Measurements from ENCODE around the gene AGO3. TPM values are rescaled to one million over a fixed set of nuclear protein-coding genes. Genes with fewer than 3 reads are reported as not detected.

The AGO3 gene
- total RNA-seq, 1 experiment from 2014 or later: 23.0 TPM

DNA sequence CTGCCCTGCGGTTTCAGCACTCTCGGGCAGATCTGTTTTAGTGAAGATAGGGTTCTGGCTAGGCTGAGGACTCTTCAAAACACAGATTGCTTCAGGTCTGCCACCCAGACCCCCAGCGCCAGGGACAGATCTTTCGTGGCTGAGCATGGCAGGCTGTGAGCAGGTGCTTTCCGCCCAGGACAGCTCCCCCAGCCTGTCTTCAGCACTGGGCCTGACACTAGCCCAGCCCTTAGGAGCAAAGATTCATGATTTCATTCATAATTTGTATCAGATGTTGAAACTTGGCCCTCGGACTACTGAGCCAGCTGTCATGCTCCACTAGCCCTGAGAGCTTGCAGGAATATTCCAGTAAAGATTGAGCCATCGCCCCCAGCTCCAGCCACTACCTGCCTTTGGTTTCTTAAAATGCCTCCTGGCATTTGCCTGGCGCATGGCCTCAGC is 163.7 kb downstream of the AGO3 start:
- no peak for DNase-seq (ENCODE audit: low read depth)

DNA sequence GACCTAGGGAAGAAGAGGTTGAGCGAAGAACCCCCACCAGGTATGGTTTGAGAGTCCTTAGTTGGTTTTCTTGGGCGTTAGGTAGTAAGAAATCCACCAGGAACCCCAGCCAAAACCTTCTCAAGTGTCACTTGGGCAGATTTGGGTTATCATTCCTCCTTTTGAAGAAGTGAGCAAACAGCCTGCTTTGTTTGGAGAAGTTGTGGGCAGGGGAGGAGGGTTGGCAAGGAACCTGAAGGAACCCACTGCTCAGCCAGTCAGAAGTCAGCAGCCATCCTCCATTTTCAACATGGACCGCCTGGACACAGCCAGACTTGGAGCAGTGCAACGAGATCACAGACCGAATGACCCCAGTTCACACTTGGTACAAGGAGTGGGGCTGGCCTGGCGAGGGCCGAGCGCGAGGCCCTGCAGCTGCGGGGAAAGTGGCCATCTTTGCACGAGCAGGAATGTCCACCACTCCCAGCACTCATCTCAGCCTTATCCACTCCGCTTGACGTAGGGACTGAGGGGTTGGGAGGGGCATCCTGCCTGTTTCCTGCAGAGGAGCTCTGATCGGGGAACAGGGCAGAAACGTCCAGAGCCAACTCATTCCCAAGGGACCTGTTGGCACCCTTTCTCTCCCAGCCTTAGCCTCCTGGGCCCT is 165.0 kb downstream of the AGO3 start:
- no peak for DNase-seq (ENCODE audit: low read depth)

DNA sequence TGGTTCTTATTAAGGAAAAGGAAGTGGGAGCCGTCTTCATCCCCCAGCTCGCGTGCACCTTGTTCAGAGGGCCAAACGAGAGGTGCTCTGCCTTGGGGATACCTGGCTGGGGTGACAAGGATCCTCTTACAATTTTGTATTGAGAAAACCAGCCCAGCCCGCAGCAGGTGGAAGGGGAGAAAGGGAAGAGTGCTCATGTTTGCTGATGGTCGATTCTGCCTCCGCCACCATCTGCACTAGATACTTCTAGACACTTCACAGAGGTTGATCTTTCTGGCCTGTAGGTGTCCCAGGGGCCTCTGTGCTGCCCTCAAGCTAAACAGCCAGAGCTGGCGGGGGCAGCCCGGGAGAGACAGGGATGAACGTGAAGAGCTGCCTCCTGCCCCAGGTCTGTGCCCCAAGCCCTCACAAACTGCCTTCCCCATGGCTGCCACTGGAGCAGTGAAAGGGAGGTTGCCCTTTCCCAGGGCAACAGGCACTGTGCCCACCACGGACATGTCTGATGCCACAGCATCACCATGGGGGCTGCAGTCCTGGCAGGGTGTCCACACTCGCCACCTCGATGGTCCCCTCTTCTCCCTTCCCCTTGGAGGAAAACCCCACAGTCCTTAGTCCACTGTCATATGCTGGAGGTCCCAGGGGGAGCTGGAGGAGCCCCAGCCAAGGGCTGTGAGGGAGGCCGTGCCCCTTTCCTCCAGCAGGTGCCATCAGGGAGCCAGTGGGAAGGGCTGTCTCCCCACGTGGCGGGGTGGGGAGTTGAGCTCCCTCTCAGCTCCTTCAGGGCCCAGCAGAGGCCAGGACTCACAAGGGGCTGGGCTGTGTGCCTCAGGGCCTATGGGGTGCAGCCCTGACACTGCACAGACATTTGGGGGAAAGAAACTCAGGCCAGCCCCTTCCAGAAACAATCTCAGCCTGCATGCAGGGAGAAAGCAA is 165.9 kb downstream of the AGO3 start:
- DNase-seq (ENCODE audit: low read depth): peak; percentile 49

DNA sequence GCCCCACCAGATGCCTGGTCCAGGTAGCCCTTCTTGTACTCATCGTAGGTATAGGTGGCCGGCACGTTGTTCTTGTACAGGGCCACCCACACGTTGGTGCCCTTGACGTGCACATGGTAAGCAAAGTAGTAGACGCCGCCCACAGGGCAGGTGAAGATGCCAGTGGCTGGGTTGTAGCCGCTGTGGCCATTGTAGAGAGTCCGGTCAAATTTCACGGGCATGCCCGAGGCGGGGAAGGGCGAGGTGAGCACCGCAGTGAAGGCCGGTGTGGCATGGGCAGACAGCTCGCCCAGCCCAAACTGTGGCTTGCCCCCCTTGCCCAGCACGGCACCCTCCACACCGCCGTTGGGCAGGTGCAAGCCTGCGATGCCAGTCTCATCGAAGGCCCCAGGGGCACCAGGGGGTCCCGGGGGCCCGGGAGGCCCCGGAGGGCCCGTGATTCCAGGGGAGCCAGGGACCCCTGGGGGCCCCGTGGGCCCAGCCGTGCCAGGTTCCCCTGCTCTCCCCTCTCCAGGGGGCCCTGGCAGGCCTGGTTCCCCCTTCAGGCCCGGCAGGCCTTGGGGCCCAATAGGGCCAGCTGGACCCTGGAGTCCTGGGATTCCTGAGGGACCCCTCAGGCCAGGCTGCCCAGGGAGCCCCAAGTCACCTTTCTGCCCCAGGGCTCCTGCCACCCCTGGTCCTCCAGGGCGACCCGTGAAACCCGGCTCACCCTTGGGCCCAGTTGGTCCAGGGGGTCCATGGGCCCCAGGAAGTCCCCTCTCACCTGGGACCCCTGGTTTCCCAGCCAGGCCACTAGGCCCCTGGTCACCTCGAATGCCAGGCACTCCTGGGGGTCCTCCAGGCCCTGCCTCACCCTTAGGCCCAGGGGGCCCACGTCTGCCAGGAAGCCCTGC is 167.0 kb downstream of the AGO3 start:
- no peak for DNase-seq (ENCODE audit: low read depth)

DNA sequence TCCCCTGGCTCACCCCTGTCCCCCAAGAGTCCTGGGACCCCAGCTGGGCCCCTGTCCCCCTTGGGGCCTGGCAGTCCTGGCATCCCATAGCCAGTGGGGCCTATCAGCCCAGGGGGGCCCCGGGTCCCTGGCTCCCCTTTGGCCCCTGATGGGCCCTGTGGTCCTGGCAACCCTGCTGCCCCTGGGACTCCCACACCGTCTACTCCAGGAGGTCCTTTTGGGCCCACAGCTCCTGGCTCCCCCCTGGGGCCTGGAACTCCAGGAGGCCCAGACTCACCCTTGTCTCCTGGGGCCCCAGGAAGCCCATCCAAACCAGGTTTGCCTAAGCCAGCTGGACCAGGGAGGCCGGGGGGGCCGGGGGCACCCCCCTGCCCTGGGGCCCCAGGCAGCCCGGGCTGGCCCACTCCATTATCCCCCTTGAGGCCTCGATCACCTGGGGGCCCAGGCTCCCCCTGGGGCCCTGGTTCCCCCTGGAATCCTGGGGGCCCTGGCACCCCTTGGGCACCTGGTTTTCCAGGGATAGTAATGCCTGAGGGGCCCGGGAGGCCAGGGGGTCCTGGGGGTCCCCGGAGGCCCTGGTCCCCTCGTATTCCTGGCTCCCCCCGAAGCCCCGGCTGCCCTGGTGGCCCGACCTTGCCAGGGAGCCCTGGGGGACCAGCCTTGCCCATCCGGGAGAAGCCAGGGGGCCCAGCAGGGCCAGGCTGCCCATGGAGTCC is 167.9 kb downstream of the AGO3 start:
- no peak for DNase-seq (ENCODE audit: low read depth)

DNA sequence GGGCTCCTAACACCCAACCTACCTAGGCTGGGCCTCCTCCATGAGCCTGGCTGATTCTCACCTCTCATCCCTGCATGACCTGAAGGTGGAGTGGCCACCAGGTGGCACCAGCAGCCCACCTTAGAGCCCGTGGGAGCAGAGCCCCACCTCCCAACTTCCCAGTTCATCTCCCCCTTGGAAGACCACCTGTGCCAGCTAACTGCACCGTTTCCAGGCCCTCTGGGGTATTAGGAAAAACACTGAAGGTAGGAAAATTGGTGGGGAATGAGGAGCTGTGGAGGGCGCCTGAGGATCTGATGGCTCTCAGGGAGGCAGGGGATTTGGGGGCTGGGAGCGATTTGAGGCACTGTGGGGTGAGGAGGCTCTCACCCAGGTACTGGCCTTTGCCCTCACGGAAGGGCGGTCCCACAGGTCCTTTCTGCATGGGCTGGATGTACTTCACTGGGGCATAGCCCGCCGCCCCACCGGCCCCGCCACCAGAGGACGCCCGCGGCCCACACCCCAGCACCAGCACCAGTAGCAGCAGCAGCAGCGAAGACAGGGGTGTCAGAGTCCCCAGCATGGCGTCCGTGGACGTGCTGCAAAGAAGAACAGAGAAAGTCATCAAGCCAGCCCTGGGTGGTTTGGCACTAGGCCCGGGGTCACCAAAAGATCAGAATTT is 168.9 kb downstream of the AGO3 start:
- DNase-seq (ENCODE audit: low read depth): peak; percentile 72

DNA sequence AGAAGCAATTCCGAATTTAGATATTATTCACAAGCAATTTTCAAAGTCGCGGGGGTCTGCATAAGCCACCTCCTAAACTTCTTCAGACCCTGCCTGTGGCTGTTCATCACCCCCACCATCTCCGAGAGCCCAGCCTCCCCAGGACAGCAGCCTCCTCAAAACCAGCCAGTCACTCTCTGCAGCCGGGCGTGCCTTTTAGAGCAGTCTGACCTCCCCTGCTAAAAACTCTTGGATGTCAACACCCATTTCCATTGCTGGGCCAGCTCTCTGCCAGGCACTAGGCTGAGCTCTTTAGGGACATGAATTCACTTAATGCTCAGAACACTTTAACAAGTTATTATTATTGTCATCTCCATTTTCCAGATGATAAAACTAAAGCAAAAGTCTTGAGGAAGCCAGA is 169.5 kb downstream of the AGO3 start:
- DNase-seq (ENCODE audit: low read depth): no peak

DNA sequence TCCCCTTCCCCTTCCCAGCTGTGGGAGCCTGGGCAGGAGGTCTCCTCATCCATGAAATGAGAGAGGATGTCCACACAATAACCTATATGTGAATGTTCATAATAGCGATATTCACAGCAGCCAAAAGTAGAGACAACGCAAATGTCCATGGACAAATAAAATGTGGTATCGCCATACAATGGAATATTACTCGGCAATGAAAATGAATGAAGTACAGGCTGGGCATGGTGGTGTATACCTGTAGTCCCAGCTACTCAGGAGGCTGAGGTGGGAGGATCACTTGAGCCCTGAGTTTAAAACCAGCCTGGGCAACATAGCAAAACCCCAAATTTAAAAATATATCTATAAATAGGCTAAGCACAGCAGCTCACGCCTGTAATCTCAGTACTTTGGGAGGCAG is 170.6 kb downstream of the AGO3 start:
- DNase-seq (ENCODE audit: low read depth): no peak

DNA sequence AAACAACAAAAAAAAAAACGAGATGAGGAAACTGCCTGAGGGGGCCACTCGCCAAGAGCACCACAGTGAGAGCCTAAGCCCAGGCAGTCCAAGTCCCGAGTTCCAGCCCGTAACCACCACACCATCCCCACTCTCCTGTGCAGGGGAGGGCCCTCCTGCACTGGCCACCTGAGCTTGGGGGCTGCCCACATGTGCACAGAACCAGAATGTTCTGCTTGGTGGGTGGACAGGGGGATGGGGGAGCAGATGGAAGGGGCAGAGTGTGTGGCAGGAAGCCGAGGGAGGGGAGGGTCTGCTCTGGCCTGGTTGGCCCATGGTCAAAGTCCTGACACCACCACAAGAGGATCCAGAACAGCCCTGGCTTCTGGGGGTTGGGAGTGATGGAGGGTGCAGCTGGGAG is 175.4 kb downstream of the AGO3 start:
- no peak for DNase-seq (ENCODE audit: low read depth)

DNA sequence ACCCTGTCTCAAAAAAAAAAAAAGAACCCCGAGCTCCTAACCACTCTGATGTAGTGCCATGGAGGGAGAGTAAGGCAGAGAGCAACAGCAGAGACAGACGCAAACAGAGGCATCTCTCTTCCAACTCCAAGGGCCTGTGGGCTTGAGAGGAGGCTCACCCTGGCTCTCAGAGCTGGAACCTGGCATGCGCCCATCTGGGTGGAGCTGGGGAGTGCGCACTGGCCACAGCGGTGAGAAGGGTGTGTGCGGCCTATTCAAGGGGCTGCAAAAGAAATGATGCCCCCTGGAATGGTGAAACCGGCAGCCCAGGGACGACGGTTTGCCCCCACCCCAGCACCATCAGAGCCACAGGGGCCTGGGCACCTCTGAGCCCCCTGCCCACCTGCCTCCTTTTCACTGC is 176.5 kb downstream of the AGO3 start:
- DNase-seq (ENCODE audit: low read depth): no peak

DNA sequence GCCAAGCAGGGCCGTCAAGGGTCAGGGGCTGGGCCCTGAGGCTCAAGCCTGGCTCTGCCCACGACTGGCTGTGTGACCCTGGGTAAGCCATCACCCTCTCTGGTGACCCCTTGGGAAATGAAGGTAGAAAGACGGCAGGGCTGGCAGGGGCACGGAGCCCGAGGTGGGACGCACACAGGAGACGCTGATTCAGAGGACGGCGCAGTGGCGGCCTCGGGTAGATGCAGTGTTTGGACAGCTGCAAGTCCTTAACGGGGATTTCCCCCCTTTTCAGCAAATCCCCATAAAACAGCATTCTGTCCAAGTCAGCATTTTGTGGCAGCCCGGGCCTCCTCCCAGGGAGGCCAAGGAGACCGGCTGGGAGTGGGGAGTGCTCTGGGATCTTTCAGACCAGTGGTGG is 177.4 kb downstream of the AGO3 start:
- no peak for DNase-seq (ENCODE audit: low read depth)

DNA sequence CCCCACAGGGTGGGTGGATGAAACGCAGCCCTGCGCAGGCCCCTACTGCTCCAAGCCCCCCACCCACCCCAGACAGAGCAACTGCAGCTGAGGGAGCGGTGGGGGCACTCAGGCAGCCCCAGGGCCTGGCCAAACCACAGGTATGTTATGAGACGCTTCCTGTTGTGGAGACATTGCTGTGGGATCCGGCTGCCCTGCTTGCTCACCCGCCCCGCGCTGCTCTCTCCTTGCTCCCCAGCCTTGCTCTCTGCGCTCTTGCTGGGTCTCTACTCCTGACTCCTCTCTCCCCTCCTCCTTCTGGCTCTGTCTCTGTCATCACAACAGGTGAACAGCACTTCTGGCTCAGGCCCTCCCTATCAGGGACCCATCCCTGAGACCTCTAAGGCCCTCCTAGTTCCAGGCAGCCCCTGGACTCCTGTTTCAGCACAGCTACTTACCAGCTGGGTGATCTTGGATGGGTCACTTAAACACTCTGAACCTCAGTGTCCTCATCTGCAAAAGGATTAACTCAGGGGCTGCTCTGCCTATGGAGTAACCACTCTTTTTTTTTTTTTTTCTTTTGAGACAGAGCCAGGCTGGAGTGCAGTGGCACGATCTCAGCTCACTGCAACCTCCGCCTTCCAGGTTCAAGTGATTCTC is 178.3 kb downstream of the AGO3 start:
- peak; percentile 89 for DNase-seq (ENCODE audit: low read depth)

DNA sequence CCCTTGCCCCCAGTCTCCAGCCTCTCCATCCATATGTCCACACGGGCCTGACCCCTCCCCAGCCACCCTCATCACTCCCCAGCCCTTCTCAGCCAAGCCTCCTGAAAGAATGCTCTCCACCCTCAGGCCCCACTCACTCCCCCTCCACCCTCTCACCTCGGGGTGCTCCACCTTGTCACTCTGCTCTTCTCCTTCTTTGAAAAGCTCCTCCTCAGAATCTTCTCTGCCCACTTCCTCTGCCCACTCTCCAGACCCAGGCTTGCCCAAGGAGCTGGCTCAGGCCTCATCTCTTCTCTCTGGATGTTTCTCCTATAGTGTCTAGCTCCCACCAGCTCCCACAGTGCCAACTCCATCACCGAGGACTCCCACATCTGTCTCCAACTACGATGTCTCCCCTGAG is 180.2 kb downstream of the AGO3 start:
- DNase-seq (ENCODE audit: low read depth): no peak

DNA sequence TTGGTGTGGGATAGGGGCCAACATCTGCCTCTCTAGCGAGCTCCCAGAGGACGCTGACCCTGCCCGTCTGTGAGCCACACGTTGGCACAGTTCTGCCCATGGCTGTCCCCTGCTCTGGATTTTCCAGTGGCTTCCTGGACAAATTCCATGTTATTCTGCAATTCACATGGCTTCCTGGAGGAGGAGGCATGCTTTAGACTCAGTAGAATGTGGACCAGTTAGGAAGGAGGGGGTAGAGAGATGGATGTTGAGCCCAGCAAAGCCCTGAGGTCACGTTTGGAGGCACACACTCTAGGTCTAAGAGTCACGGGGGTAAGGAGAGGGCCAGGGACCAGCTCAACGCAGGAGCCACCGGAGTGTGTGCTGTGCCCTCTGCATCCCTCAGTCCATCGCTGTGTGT is 181.9 kb downstream of the AGO3 start:
- DNase-seq (ENCODE audit: low read depth): no peak

DNA sequence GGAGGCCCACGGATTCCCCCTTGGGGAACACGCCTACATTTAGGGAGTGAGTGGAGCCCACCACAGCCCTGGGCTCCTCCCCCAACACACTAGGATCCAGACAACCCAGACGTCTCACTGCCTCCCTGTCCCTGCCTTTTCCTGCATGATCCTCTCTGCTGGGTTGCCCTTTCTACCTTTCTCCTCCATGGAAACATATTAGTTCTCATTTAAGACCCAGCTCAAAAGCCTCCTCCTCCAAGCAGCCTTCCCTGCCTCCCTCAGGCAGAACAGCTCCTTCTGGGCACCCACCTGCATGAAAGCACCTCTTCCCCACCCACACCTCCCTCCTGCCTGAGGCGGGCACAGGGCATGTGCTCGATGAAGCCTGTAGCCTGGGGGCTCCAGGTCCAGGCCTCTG is 183.5 kb downstream of the AGO3 start:
- no peak for DNase-seq (ENCODE audit: low read depth)

DNA sequence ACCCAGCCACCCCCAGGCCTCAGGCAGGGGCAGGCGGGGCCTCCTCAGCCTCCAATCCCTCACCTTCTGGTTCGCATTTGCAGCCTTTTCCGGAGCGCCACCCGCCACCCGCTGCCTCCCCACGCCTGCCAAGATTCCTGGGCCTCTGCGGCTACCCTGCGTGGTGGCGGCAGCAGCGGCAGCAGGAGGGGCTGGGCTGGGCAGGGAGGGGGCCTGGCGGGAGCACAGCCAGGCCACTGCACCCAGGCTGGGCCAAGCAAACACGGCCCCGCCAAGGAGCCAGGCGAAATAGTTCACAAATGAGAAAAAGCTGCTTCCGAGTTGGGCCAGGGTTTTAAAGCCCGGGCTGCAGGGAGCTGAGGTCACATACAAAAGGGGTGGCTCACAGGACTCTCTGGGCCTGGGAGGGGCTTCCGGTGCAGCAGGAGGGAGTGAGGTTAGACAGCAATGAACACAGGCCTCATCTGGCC is 184.3 kb downstream of the AGO3 start:
- peak; percentile 75 for DNase-seq (ENCODE audit: low read depth)

DNA sequence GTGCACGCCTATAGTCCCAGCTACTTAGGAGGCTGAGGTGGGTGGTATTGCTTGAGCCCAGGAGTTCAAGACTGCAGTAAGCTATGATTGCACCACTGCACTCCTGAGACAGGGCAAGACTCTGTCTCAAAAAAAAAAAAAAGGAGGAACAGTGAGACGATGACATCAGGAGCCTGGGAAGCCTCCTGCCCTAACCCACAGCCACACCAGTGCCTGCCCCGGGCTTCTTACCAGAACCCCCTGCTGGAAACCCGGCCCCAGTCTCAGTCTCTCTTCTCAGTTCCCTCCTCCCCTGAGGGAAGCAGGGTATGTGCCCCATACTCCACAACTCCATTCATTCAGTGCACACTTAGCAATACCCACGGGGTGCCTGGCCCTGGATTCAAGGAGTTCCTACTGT is 185.0 kb downstream of the AGO3 start:
- DNase-seq (ENCODE audit: low read depth): peak; percentile 50

DNA sequence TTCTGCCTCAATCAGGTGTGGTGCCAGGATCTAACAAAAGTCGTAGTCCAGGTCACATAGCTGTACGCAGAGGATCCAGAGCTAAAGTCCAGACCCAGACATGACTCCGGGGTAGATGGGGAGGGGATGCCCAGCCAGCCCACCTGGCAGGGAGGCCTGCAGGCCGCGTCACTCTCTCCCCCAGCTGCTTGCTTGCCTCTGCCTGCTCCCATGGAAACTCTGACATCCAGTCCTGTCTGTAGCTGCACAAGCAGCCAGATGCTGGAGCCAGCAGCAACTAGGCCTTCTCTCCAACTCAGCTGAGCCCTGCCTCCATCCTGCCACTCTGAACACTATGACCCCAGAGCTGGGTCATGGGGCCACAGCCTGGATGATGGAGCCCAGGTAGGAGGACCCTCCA is 186.0 kb downstream of the AGO3 start:
- DNase-seq (ENCODE audit: low read depth): no peak

DNA sequence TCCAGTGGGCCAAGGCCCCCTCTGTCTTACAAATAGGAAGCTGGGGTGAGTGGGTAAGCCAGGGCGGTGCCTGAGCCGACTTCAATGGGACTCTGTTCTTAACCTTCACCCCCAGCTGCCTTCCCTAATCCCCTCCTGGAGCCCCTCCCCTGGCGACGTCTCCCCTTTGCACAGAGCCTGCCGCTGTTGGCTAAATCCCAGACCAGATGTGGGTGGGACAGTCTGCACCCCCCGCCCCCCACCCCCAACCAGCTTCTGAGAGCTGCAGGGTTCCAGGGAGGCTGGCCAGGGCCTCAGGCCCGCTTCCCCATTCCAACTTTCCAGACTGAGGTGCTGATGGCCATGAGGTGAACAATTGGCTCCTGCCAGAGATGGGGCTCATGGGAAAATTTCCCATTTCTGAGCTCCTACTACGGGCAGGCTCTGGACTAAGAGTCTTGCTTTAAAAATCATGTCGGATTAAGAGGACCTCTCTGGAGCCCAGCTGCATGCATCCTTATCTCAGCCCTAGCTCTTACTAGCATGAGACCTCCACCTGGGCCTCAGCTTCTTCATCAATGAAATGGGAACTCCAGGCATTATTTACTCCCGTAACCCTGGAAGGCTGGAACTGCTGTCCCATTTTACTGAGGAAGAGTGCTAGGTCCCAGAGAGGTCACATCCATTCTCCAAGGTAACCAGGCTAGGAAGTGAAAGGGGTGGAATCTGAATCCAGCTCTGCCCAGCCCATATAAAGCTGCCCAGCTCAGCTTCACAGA is 187.7 kb downstream of the AGO3 start:
- no peak for DNase-seq (ENCODE audit: low read depth)

Data from HT1080 (cell line).